Left ventricle myocardium inferior (tissue), 1 donor: ENCODE results near the gene C1orf74. TPM values are rescaled to one million over a fixed set of nuclear protein-coding genes. Genes with fewer than 3 reads are reported as not detected.

Experiments
- DNase-seq: peaks from one replicate; pipeline ENCODE4 v3.0.0-alpha.2; 2020
- H3K27ac ChIP-seq: fragments of 200-600 bp; replicated peaks from 2 replicates; pipeline ENCODE4 v1.8.0; 2021
- H3K27me3 ChIP-seq: fragments of 200-600 bp; 2 replicates; pipeline ENCODE4 v1.8.0; 2021; ENCODE audit warnings: low read depth
- H3K36me3 ChIP-seq: fragments of 200-600 bp; 2 replicates; pipeline ENCODE4 v1.8.0; 2021
- H3K4me1 ChIP-seq: fragments of 200-600 bp; 2 replicates; pipeline ENCODE4 v1.8.0; 2021
- H3K4me3 ChIP-seq: fragments of 200-600 bp; 2 replicates; pipeline ENCODE4 v1.8.0; 2021; ENCODE audit warnings: mild to moderate bottlenecking, moderate library complexity
- H3K9me3 ChIP-seq: fragments of 200-600 bp; replicated peaks from 2 replicates; pipeline ENCODE4 v1.8.0; 2021
- CTCF ChIP-seq: fragments of 200-600 bp; IDR thresholded peaks from 2 replicates; pipeline ENCODE4 v1.8.0; 2021; ENCODE audit warnings: antibody characterized with exemption, mild to moderate bottlenecking, borderline replicate concordance
- intact Hi-C: fragments of 100-400 bp; cut with micrococcal nuclease; formaldehyde crosslinking; loops from one replicate; pipeline ENCODE4 v1.11.0; 2022
- total RNA-seq: library from RNA; stranded (reverse); fragmentation: NEBNext Ultra II Directional; extraction: Animal tissue kit (Norgen Biotek cat#: 25700); gene quantifications from one replicate; pipeline ENCODE4 v1.2.1, GENCODE V29; 2021
- donor health status: DM: no; HTN: yes; CAD: no; lungs with severe emphysema.

Gene C1orf74
- total RNA-seq, 1 donor from 2014 or later: 1.9 TPM

- Histone ChIP-seq H3K27ac (peak overlapping the region; percentile 90), H3K4me1 (peaks cover 45% of the 10 kb centered on the region), H3K9me3 (no peaks in the 10 kb centered on the region), H3K27me3 (no peaks in the 10 kb centered on the region), H3K36me3 (no peaks in the 10 kb centered on the region), H3K4me3 (peak overlapping the region; percentile 40)
- no peak for DNase-seq
- intact Hi-C loops: loop anchor here (10.0 kb wide), 2 partner anchors 47 to 167 kb away; no protein-coding TSS in a partner anchor
- no peak for TF ChIP-seq CTCF
Measured at GRCh38 chr1:209741889-209742288, 42.5 kb downstream of the C1orf74 start.

GRCh38 chr1:209741193-209741592 lies 43.2 kb downstream of the C1orf74 start:
- intact Hi-C loops: loop anchor here (10.0 kb wide), 2 partner anchors 46 to 166 kb away; no protein-coding TSS in a partner anchor
- no peak for DNase-seq
- Histone ChIP-seq H3K9me3 (no peaks in the 10 kb centered on the region), H3K27ac (peak overlapping the region; percentile 90), H3K4me1 (peaks cover 45% of the 10 kb centered on the region), H3K36me3 (no peaks in the 10 kb centered on the region), H3K27me3 (no peaks in the 10 kb centered on the region), H3K4me3 (no peak overlapping the region)
- no peak for TF ChIP-seq CTCF

GRCh38 chr1:209738270-209738669 lies 46.1 kb downstream of the C1orf74 start:
- no peak for DNase-seq
- no peaks in the 10 kb centered on the region for H3K27me3 ChIP-seq
- H3K4me1 ChIP-seq: peaks cover 48% of the 10 kb centered on the region
- H3K36me3 ChIP-seq: no peaks in the 10 kb centered on the region
- no peaks in the 10 kb centered on the region for H3K9me3 ChIP-seq
- no peak overlapping the region for H3K4me3 ChIP-seq
- no peak overlapping the region for H3K27ac ChIP-seq
- TF ChIP-seq CTCF: no peak
- intact Hi-C loops: no loop called here

- no peak for DNase-seq
- Histone ChIP-seq H3K4me3 (no peak overlapping the region), H3K27ac (no peak overlapping the region), H3K9me3 (no peaks in the 10 kb centered on the region), H3K4me1 (peaks cover 45% of the 10 kb centered on the region), H3K27me3 (no peaks in the 10 kb centered on the region), H3K36me3 (no peaks in the 10 kb centered on the region)
- no peak for TF ChIP-seq CTCF
- intact Hi-C loops: no loop called here
Measured at GRCh38 chr1:209737118-209737505, 47.2 kb downstream of the C1orf74 start.

GRCh38 chr1:209736490-209737117 lies 47.8 kb downstream of the C1orf74 start:
- Histone ChIP-seq H3K4me1 (peaks cover 40% of the 10 kb centered on the region), H3K4me3 (no peak overlapping the region), H3K36me3 (no peaks in the 10 kb centered on the region), H3K27me3 (no peaks in the 10 kb centered on the region), H3K9me3 (no peaks in the 10 kb centered on the region), H3K27ac (no peak overlapping the region)
- DNase-seq: no peak
- TF ChIP-seq CTCF: no peak
- intact Hi-C loops: no loop called here
